ENCODE data around the gene WWC1. TPM values are rescaled to one million over a fixed set of nuclear protein-coding genes. Genes with fewer than 3 reads are reported as not detected.

WWC1 gene
- total and polyA plus RNA-seq, 2 experiments from 2014 or later, result 27.6 to 27.8 TPM

DNA sequence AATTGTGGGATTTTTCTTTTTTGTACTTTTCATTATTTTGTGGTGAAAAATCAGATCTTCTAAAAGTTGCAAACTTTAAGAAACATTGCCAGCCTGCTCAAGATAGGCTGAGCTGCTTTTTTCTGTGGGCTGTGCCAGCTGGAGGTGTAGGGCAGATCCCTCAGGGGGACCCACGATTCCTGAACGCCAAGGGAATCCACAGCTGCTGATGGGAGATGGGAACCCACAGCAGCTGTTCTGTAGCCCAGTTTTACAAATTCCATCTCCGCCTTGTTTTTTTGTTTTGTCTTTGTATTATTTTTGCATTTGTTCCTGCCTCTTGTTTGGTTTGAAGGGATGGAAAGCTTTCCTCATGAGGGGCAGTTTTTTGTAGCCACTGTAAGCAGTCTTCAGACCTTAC is 91.0 kb downstream of the WWC1 start:
- WGBS (ENCODE audit: low lambda C conversion rate, missing lambda C conversion rate), result 90% methylated on average over 3 of the region's 3 CpGs
- Histone ChIP-seq H2AFZ (no peak overlapping the region), H3K4me1 (ENCODE audit: insufficient read depth) (no peaks in the 10 kb centered on the region), H3K4me3 (no peak overlapping the region), H3K27ac (no peak overlapping the region), H3K79me2 (peaks cover 16% of the 10 kb centered on the region), H3K9me2 (replicated peaks; ENCODE audit: insufficient read depth) (no peaks in the 10 kb centered on the region), H4K20me1 (ENCODE audit: insufficient read depth, poor library complexity, severe bottlenecking) (no peaks in the 10 kb centered on the region), H3K36me3 (replicated peaks; ENCODE audit: insufficient read depth, low read depth) (no peaks in the 10 kb centered on the region), H3K4me2 (no peak overlapping the region), H3K27me3 (no peaks in the 10 kb centered on the region), H3K9me3 (ENCODE audit: low read depth) (no peaks in the 10 kb centered on the region)
- TF ChIP-seq, protein P1, sequence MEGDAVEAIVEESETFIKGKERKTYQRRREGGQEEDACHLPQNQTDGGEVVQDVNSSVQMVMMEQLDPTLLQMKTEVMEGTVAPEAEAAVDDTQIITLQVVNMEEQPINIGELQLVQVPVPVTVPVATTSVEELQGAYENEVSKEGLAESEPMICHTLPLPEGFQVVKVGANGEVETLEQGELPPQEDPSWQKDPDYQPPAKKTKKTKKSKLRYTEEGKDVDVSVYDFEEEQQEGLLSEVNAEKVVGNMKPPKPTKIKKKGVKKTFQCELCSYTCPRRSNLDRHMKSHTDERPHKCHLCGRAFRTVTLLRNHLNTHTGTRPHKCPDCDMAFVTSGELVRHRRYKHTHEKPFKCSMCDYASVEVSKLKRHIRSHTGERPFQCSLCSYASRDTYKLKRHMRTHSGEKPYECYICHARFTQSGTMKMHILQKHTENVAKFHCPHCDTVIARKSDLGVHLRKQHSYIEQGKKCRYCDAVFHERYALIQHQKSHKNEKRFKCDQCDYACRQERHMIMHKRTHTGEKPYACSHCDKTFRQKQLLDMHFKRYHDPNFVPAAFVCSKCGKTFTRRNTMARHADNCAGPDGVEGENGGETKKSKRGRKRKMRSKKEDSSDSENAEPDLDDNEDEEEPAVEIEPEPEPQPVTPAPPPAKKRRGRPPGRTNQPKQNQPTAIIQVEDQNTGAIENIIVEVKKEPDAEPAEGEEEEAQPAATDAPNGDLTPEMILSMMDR (IDR thresholded peaks at IDR 0.05; ENCODE audit: poor library complexity), result no peak
- TF ChIP-seq EZH2phosphoT487 (IDR thresholded peaks at IDR 0.05; ENCODE audit: low read depth, severe bottlenecking, unreplicated experiment), result no peak
- no peak for TF ChIP-seq EZH2 (IDR thresholded peaks at IDR 0.05; ENCODE audit: borderline replicate concordance)
- DNase-seq (ENCODE audit: low spot score), result no peak

DNA sequence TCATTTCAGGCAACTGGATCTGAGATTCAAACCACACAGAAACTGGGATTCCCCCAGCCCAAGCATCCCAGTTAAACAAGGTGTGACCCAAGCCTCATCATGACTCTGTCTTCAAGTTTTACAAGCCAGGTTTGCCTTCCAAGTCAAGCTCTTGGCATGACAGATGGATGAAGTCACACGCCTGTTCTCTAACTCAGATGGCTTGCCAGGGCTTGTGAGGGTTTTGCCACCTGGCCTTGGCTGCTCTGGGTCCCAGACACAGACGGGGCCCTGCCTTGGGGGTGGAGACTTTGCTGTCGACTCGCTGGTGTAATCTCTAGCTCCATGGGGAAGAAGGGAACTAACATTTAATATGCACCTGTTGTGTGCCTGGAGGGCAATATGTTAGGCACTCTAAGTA is 99.0 kb downstream of the WWC1 start:
- H4K20me1 ChIP-seq (ENCODE audit: insufficient read depth, poor library complexity, severe bottlenecking), result no peaks in the 10 kb centered on the region
- no peaks in the 10 kb centered on the region for H3K27me3 ChIP-seq
- no peaks in the 10 kb centered on the region for H3K9me3 ChIP-seq (ENCODE audit: low read depth)
- WGBS (ENCODE audit: low lambda C conversion rate, missing lambda C conversion rate), result 94% methylated on average over 4 of the region's 4 CpGs
- H3K4me3 ChIP-seq, result no peak overlapping the region
- no peak overlapping the region for H2AFZ ChIP-seq
- H3K4me2 ChIP-seq, result no peak overlapping the region
- TF ChIP-seq, protein P1 (IDR thresholded peaks at IDR 0.05; ENCODE audit: poor library complexity), result no peak
- TF ChIP-seq EZH2 (IDR thresholded peaks at IDR 0.05; ENCODE audit: borderline replicate concordance) (no peak), EZH2phosphoT487 (IDR thresholded peaks at IDR 0.05; ENCODE audit: low read depth, severe bottlenecking, unreplicated experiment) (no peak)
- H3K36me3 ChIP-seq (replicated peaks; ENCODE audit: insufficient read depth, low read depth), result no peaks in the 10 kb centered on the region
- DNase-seq (ENCODE audit: low spot score), result no peak
- H3K27ac ChIP-seq, result no peak overlapping the region
- H3K9me2 ChIP-seq (replicated peaks; ENCODE audit: insufficient read depth), result no peaks in the 10 kb centered on the region
- no peaks in the 10 kb centered on the region for H3K79me2 ChIP-seq
- H3K4me1 ChIP-seq (ENCODE audit: insufficient read depth), result no peaks in the 10 kb centered on the region

DNA sequence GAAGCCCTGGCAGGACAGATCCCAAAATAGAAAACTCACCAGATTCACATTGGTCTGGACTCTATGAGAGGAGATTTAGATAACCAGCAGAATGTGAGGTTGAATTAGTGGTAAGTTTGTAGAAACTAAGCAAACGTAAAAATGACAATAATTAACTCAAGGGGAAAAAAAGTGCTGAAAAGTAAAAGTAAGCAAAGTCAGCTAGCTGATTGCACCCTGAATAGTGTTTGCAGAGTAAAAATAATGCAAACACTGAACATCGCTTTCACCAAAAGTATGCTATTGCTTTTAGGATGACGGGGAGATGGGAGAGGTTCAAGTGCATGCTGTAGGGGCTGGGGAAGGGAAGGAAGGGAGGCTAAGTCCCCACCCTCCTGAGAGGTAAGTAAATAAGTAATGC is 102.3 kb downstream of the WWC1 start:
- Histone ChIP-seq H3K9me2 (replicated peaks; ENCODE audit: insufficient read depth) (no peaks in the 10 kb centered on the region), H3K4me1 (ENCODE audit: insufficient read depth) (no peaks in the 10 kb centered on the region), H4K20me1 (ENCODE audit: insufficient read depth, poor library complexity, severe bottlenecking) (no peaks in the 10 kb centered on the region), H3K27ac (no peak overlapping the region), H2AFZ (no peak overlapping the region), H3K9me3 (ENCODE audit: low read depth) (no peaks in the 10 kb centered on the region), H3K79me2 (no peaks in the 10 kb centered on the region), H3K4me2 (no peak overlapping the region), H3K36me3 (replicated peaks; ENCODE audit: insufficient read depth, low read depth) (no peaks in the 10 kb centered on the region), H3K27me3 (no peaks in the 10 kb centered on the region), H3K4me3 (no peak overlapping the region)
- TF ChIP-seq, protein P1 (IDR thresholded peaks at IDR 0.05; ENCODE audit: poor library complexity), result no peak
- TF ChIP-seq EZH2phosphoT487 (IDR thresholded peaks at IDR 0.05; ENCODE audit: low read depth, severe bottlenecking, unreplicated experiment), result peak; percentile 40
- TF ChIP-seq EZH2 (IDR thresholded peaks at IDR 0.05; ENCODE audit: borderline replicate concordance), result no peak
- no peak for DNase-seq (ENCODE audit: low spot score)
- 68% methylated on average over 3 of the region's 3 CpGs for WGBS (ENCODE audit: low lambda C conversion rate, missing lambda C conversion rate)
